Middle frontal gyrus (tissue), 1 donor: ENCODE data around the gene CAD.
"Not testable (repeated sequence)": the region's sequence is repeated elsewhere in the genome, so short reads cannot be mapped to it uniquely, and the experiment has no call there.

Experiments used
- DNase-seq: peaks from one replicate; pipeline ENCODE4 v3.0.0-alpha.2; 2015; ENCODE audit warnings: low spot score; ENCODE audit errors: extremely low spot score

Gene CAD

DNA sequence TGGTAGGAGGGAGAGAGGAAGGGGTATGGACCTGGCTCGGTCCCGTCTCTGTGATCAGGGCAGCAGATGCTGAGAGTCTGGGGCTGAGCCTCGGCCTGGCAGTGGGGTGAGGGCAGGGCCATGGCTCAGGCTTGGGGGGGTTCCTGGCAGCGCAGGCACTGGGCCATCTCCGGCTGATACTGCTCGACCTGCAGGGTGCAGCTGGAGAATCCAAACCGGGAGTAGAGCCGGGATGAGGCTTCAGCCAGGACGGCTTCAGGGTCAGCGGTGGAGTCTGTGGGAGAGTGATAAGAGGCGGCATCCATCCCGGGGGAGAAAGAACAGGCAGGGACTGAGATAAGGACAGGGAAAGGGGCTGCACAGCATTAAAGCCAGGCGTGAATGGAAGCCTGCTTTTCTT, 38.0 kb downstream of the CAD start:
- DNase-seq: no peak

DNA sequence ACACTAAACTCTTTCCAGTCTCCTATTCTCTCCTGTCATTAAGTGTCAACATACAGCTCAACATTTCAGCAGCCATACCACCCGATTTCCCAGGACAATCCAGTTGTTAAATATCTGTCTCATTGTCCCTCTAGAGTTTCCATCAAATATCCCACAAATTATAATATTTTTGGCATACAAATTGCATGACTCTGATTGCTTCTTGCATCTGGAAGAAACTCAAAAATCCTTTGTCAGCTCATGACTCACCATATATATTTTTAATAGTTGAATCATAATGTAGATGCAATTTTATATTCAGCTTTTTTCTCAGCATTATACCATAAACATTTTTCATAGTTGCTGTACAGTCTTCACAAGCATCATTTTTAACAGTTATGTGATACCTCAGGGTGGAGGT, 38.5 kb downstream of the CAD start:
- DNase-seq: no peak

DNA sequence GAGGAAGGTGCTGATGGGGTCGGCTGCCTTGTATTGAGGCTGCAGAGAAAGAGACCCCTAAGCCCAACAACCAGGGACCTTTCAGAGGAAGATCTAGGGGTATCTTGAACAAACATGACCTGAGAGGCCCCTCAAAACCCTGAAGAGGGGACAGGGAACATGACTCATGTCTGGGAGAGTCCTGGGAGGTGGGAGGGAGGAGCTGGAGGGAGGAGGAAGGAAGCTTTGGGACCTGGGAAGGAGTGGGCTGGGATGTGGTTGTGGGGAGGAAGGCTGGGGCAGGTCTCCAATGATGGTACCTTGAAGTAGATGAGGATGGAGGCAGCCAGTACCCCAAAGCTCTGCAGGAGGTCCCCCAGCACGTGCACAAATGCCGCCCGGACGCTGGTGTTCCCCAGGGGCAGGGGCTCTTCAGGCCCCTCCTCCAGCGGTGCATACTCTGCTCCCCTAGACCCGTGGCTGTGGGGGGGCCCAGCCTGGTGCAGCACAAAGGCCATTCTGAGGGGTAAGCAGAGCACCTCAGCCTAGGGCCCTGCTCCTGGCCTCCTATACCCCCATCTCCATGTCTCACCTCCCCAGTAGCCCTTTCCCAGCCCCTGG, 39.8 kb downstream of the CAD start:
- no peak for DNase-seq

DNA sequence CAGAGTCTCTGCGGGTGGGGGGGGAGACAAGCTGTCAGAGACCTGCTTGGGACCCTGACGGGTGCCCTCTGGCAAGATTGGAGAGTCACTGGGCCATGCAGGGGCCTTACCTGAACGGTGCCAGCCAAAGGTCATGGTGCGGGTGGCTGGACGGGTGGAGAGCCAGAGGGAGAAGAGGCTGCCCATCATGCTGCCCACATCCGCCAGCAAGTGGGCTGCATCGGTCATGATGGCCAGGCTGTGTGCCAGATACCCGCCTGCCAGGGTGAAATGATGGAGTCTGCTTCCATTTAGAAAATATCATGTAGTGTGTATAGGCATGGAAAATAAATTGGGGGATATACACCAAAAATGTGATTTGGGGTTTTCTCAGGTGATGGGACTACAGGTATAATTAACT, 40.9 kb downstream of the CAD start:
- DNase-seq: no peak

DNA sequence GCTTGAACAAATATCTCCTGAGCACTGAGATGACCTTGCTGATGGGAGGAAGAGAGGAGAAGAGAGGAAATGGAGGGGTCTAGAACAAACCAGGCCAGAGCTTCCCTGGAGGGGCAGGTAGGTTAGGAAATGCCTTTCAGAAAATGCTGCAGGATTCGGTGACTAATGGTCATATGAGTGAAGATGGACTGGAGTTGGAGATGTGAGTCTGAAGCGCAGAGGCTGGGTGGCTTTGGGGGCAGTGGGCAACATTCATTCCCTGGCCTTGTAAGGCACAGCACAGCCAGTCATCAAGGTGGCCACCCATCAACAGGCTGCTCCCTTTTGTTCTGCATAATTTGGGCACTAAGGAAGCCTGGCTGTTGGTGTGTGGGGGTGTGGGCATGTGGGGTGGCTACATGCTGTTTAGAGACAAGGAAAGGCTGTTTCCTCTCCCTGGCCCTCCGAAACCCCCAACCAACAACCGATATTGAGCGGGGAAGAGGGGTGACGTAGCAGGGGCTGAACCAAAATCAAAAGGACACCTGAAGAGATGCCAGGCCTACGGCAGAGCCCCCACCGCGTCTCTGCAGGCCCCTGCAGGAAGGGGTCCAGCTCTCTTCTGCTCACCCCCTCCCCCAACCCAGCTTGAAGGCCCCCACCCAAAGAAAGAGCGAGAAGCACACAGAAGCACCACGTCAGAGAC, 44.2 kb downstream of the CAD start:
- DNase-seq: no peak

DNA sequence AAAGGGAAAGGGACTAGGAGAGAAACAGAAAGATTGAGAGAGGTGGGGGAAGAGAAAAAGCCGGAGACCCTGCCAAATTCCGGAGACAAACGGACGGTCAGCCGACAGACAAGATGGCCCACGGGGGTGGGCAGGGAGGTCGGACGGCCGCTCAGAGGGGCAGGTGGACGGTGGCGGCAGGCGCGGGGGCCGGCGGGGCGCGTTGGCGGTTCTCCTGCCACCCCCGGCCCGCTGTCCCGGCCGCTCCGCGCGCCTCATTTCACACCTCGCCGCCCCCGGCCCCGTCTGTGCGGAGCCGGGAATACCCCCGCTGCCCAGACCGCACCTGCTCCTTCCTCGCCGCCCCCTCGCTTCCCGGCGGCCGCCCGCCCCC, 44.7 kb downstream of the CAD start:
- no peak for DNase-seq

DNA sequence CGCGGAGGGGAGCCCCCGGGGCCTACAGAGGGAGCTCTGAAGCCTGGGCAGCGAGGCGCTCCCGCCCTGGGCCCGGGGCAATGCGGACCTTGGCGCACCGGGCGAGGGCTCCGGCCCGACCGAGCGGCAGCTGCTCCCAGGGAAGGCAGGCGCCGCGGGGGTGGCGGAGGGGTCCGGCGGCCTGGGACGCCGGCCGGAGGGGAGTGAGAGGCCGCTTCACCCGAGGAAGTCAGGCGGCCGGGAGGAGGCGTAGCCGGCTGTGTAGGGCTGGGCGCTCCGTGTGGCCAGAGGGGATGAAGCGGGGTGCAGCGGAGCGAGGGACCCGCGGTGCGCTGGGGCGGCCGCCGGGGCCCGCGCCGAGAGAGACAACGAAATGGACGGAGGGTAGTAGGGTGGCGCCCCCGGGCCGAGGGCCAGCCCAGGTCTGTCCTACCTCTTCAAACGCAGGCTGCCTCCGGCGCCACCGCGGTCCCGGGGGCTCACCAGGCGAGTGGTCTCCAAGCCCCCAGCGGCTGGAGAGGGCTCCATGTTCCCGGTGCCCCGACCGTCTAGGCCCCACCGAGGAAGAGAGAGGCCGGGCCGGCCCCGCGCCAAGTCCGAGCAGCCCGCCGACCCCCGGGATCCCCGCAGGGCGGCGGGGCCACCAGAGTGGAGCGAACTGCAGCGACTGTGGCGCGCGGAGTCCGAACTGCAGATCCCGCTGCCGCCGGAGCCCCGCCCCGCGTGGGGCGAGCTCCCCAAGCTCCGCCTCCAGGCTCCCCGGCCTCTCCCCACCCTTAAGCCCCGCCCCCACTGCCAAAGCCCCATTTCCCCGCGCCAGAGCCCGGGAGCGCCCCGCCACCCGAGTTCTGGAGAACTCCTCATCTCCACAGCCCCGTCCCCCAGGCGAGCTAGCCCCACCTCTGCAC, 45.5 kb downstream of the CAD start, which contains the start of gene SLC30A3:
SLC30A3 (minus strand) TSS at position 669 of the 908 bp plus-strand sequence; CDS start at position 528, 141 bp downstream.
- DNase-seq: peak; percentile 58

DNA sequence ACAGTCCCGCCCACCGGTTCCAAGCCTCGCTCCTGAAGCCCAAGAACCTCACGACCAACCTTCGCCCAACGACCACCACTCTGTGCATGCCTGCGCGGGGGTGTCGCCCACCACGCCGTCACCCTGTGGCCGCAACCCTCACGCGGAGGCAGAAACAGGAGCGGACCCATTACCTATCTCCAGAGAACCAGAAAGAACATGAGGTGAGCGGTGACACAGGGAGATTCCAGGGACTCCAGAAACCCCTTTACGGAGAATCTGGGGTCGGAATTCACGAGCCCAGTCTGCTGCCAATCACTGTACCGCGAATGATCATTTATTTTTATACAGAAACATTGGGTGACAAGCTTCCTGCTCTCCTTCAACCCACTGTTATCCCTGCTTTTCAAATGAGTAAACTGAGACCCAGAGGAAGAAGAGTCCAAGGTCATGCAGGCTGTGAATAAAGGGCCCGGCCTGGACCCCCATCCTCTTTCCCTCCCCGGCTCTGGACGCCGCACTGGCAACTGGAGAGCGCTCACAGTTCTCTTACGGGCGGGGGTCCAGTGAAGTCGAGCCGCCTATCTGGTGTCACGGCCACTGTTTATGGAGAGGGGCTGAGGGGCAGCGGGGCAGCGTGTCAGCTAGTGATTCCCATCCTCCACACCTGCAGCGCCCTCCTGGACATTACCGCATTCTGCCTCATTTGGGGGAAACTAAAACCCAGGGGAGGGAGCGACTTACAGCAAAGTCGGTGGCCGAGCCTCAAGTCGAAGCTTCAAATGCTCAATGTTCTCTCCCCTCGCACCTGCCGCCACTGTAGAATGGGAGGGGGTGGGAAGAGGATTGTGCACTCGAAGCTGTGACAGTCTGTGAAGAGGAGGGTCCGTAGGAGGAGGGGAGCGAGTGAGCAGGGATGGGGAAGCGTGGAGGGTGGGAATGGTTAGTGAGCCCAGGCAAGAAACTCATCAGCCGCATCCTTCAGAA, 46.4 kb downstream of the CAD start:
- DNase-seq: no peak

DNA sequence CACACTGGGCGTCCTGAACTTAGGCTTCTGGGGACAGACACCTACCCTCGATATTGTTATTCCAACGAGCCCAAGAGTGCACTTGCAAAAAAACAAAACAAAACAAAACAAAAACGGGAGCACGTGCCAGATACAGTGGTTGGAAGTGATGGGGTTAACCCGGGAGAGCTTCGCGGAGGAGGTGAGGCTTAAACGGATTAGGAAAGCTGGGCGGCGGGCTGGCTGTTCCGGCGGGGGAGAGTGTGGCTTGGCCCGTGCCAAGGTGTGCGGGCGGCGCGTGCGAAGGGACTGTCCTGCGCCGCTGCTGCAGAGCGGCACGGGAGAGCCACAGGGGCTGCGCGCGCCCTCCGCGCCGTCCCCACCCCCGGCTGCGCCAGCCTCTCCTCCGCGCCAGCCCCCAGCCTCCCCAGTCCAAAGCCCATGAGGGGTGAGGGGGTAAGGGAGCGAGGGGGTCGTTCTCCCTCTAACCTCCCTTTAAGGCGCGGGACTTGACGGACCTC, 47.1 kb downstream of the CAD start:
- DNase-seq: no peak

DNA sequence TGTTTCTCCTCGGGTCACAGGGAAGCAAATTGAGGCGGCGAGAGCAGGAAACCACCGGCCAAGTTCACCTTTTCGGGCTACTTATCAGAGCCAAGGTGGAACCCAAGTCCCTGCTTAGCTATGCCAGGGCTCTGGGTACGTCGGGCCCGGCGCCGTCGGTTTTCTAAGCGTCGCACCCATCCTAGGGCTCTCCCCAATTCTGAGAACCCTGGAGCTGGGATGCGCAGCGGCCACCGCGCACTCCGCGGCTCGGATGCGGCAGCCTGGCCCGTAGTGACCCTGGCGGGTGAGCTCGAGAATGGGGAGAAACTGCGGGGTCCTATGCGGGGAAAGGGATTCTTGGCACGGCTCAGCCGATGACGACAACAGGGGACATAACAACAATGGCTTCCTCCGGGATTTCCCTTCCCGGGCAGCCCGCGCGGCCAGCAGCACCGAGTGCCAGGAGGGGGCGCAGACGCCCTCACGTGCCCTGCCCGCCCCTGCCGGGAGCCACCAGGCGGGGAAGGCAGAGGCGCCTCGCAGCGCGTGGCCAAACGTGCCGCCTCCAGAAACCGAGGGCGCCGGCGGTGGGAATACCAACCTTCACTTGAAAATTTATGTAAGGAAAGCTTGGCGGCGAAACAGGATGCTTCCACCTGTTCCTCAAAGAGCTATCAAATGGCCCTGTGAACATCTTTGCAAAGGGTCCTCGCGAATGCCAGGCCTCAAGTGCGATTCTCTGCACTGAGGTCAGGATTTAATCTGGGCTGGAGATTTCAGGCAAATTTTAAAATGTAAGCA, 47.8 kb downstream of the CAD start:
- no peak for DNase-seq

DNA sequence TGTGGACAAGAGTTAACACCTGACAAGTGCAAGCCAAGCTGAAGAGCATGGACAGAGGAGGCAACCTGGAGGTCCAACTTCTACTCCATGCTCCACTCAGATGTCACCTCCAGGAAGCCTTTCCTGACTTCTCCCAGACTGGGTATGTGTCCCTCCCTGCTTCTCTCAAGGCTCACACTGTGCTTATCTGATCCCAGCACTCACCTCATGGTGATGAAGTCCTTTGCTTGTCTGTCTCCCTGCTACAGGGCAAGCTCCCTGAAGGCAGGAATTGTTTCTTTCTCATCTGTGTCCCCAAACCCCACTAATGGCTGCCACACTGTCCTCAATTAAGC, 48.3 kb downstream of the CAD start:
- DNase-seq: no peak

DNA sequence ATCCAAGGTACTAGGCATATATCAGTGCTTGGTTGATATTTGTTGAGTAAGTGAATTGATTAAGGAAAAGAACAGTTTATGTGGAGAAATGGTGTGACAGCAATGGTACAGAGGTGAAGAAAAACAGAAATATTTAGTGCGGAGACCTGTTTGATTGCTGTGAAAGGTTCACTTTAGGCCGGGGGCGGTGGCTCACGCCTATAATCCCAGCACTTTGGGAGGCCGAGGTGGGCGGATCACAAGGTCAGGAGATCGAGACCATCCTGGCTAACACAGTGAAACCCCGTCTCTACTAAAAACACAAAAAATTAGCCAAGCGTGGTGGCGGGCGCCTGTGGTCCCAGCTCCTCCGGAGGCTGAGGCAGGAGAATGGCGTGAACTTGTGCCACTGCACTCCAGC, 51.1 kb downstream of the CAD start:
- not testable (repeated sequence) for DNase-seq

DNA sequence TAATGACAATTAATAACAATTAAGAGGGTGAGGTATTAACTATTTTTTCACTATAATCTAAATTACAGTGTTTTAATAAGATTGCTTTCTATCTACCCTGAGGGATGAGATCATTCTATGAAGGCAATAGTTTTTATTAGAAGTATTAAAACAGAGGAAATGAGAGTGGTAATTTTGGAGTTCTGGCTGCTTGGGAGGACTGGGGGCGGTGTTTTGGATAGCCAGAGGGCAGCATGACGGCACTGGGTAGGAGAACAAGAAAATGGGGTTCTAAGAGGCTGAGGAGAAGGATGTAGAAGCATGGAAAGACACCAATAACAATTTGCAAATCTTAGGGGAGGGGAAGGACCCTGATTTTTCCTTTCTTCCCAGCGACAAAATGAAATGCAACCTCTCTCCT, 53.0 kb downstream of the CAD start:
- no peak for DNase-seq

DNA sequence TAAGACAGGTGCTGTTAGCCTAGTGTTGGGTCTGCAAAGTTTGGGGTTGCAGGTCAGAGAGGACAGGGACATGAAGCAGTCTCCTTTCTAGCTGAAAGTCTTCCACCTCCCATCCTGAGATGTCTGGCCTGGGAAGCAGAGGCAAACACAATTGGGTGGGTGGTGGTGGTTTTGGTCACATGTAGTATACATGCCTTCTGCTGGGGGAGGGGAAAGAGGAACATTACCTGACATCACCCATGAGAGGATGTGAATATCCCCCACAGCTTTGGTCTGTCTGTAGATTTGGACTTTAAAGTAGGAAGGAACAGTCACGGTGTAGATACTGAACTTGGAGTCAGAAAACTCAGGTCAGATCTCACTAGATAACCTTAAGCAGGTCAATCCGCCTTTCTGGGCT, 53.5 kb downstream of the CAD start:
- DNase-seq: no peak

DNA sequence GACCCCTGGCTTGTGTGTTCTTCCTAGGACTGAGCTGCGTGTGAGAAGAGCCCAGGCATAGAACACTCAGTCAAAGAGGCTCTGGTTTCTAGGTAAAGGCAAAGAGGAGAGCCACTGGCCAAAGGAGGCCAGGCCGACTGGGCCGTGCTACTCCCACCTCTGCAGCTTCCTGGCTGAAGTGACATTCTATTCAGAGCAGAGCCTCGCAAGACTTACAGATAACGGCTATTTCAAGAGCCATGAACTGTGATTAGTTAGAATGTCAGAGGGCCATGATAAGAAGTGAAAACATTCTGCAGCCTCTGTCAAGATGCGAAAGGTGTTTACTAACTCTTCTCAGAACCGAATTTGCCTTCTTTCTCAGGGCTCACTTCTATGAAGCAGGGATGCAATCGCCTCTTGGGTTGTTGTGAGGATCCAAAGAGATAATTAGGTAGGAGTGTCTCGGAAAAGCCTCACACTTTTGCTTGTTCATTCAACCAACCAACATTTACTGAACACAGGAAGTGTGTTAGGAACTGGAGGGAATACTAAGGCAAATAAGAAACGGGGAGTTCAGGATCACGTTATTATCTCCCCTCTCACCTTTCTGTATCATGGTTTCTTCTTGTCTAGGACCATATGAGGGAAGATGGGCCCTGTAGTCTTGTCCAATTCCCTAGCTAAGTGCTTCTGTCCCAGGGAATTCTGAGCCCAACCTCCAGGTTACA, 54.6 kb downstream of the CAD start:
- DNase-seq: no peak

DNA sequence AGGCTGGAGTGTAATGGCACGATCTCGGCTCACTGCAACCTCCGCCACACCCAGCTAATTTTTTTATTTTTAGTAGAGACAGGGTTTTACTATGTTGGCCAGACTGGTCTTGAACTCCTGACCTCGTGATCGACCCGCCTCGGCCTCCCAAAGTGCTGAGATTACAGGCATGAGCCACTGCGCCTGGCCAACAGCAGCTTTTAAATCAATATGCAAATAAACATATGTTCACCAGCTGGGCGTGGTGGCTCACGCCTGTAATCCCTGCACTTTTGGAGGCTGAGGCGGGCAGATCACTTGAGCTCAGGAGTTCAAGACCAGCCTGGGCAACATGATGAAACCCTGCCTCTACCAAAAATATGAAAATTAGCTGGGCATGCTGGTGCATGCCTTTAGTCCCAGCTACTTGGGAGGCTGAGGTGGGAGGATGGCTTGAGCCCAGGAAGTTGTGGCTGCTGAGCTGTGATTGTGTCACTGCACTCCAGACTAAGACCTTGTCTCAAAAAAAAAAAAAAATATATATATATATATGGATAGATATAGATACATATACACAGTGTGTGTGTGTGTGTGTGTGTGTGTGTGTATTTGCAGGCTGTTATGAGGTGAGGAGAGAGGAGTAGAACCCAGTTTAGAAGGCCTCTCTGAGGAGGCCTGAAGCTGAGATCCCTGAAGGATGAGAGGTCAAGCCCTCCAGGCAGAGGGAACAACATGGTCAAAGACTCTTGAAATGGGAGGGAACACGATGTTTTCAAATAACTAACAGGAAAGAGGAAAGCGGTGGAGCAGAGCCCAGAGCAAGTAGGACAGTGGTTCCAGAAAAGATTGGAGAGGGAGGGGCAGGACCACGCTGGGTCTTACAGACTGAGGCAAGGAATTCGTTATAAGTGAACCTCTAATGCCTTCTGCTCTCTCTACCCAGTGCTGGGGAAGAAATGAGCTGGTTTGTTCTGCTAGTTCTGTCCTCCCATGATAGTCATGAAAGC, 55.7 kb downstream of the CAD start:
- not testable (repeated sequence) for DNase-seq

DNA sequence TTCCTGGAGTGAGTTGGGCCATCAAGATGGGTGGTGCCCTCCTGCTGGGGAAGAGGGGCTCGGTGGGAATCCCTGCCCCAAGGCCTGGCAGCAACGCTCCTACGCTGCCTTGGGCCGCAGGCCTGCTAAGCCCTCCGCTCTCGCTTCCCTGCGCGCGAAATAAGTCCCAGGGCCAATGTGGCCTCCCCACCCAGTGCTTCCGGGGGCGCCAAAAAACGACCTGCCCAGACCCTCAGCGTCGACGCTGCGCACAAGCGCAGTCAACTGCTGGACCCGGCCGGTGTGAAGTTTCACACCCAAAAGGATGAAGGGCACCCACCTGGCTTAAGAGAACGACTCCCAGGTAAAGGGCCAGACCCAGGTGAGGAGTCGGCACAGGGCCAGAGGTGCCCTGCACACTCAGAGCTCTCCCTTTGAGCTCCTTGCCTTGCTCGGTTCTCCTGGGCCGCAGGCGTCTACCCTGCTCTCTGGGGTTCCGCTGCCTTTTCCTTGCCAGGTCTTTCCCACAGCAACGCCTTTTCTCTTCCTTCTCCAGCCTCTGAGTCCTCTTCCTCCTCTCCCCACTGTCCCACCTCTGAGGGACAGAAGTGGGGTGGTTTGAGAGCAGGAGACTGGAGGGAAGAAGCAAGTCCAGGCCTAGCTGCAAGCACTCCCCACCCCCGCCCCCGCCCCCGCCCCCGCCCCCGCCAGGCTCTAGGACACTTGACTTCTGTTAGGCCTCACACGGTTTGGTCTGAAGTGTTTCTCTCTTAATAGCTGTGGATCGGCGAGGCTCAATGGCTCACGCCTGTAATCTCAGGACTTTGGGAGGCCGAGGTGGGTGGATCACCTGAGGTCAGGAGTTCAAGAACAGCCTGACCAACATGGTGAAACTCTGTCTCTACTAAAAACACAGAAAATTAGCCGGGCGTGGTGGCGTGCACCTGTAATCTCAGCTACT, 58.3 kb downstream of the CAD start, which contains the start of gene DNAJC5G:
DNAJC5G (plus strand) TSS at position 223 of the 940 bp plus-strand sequence. CDS start 1,296 bp downstream, outside the sequence.
- DNase-seq: no peak
